ENCODE measurements around the gene SPINT1.

The SPINT1 gene

GRCh38 chr15:40852529-40852928, 8.7 kb downstream of the SPINT1 start:
- peak overlapping the region in 1 of 2 experiments; percentile 64 for H3K14ac ChIP-seq (ENCODE audit: low read length in 2 of 2)
- H2AFZ ChIP-seq (ENCODE audit: low read depth, low read length), result no peak overlapping the region

GRCh38 chr15:40853241-40853890, 9.5 kb downstream of the SPINT1 start:
- Histone ChIP-seq H3K23ac (ENCODE audit: low read length in 2 of 2) (no peak overlapping the region), H3K27me3 (ENCODE audit: control insufficient read depth in 1 of 2, insufficient read depth in 1 of 2, low read length in 2 of 2) (peaks cover 0 to 55% of the 10 kb centered on the region in 2 experiments), H2AFZ (ENCODE audit: low read depth, low read length) (no peak overlapping the region), H3K27ac (ENCODE audit: low read length, poor library complexity, severe bottlenecking) (no peak overlapping the region), H3K4me2 (ENCODE audit: low read length, poor library complexity, severe bottlenecking) (no peak overlapping the region), H2BK5ac (ENCODE audit: low read depth, low read length, poor library complexity, severe bottlenecking) (no peak overlapping the region), H2AK5ac (ENCODE audit: low read length, severe bottlenecking) (no peak overlapping the region), H3K18ac (ENCODE audit: low read depth in 1 of 2, low read length in 2 of 2) (no peak overlapping the region), H3K36me3 (ENCODE audit: control insufficient read depth in 1 of 2, insufficient read depth in 2 of 2, low read depth in 1 of 2, low read length in 2 of 2) (peaks cover 0 to 39% of the 10 kb centered on the region in 2 experiments), H3K4me3 (ENCODE audit: insufficient read depth in 1 of 2, low read depth in 1 of 2, low read length in 2 of 2) (peak overlapping the region in 1 of 2 experiments; percentile 29), H3K9me3 (ENCODE audit: control insufficient read depth, low read length) (no peaks in the 10 kb centered on the region), H3K79me1 (replicated peaks; ENCODE audit: low read length, poor library complexity, severe bottlenecking) (peaks cover 1% of the 10 kb centered on the region), H4K8ac (ENCODE audit: low read length) (no peak overlapping the region), H2BK12ac (ENCODE audit: low read length in 2 of 2) (no peak overlapping the region), H3K9ac (ENCODE audit: low read length) (no peak overlapping the region), H3K4ac (ENCODE audit: low read depth in 1 of 2, low read length in 2 of 2) (no peak overlapping the region), H3K4me1 (ENCODE audit: control insufficient read depth, insufficient read depth, low read depth, low read length) (peaks cover 2% of the 10 kb centered on the region), H2BK120ac (ENCODE audit: low read depth, low read length) (no peak overlapping the region), H2BK15ac (ENCODE audit: low read depth, poor library complexity, severe bottlenecking) (no peak overlapping the region), H3K14ac (ENCODE audit: low read length in 2 of 2) (no peak overlapping the region), H4K91ac (ENCODE audit: low read length) (peak overlapping the region; percentile 37)
- 85% methylated on average over 16 of the region's 16 CpGs for WGBS
- DNase-seq, result no peak

More at GRCh38 chr15:40852529-40852928, 8.7 kb downstream of the SPINT1 start:
- no peak overlapping the region for H4K91ac ChIP-seq (ENCODE audit: low read length)
- peaks cover 1% of the 10 kb centered on the region for H3K79me1 ChIP-seq (replicated peaks; ENCODE audit: low read length, poor library complexity, severe bottlenecking)
- no peak overlapping the region for H3K4me3 ChIP-seq (ENCODE audit: insufficient read depth in 1 of 2, low read depth in 1 of 2, low read length in 2 of 2)
- H3K23ac ChIP-seq (ENCODE audit: low read length in 2 of 2), result no peak overlapping the region
- no peaks in the 10 kb centered on the region for H3K9me3 ChIP-seq (ENCODE audit: control insufficient read depth, low read length)
- peaks cover 0 to 39% of the 10 kb centered on the region in 2 experiments for H3K36me3 ChIP-seq (ENCODE audit: control insufficient read depth in 1 of 2, insufficient read depth in 2 of 2, low read depth in 1 of 2, low read length in 2 of 2)
- peaks cover 0 to 62% of the 10 kb centered on the region in 2 experiments for H3K27me3 ChIP-seq (ENCODE audit: control insufficient read depth in 1 of 2, insufficient read depth in 1 of 2, low read length in 2 of 2)
- no peak overlapping the region for H2BK5ac ChIP-seq (ENCODE audit: low read depth, low read length, poor library complexity, severe bottlenecking)
- H3K4ac ChIP-seq (ENCODE audit: low read depth in 1 of 2, low read length in 2 of 2), result no peak overlapping the region
- H3K4me2 ChIP-seq (ENCODE audit: low read length, poor library complexity, severe bottlenecking), result no peak overlapping the region
- H3K27ac ChIP-seq (ENCODE audit: low read length, poor library complexity, severe bottlenecking), result no peak overlapping the region
- no peak overlapping the region for H4K8ac ChIP-seq (ENCODE audit: low read length)
- no peak overlapping the region for H3K9ac ChIP-seq (ENCODE audit: low read length)
- no peak overlapping the region for H2BK15ac ChIP-seq (ENCODE audit: low read depth, poor library complexity, severe bottlenecking)
- H2AK5ac ChIP-seq (ENCODE audit: low read length, severe bottlenecking), result no peak overlapping the region
- 91% methylated on average over 5 of the region's 5 CpGs for WGBS
- no peak overlapping the region for H3K18ac ChIP-seq (ENCODE audit: low read depth in 1 of 2, low read length in 2 of 2)
- H3K4me1 ChIP-seq (ENCODE audit: control insufficient read depth, insufficient read depth, low read depth, low read length), result peaks cover 2% of the 10 kb centered on the region
- H2BK120ac ChIP-seq (ENCODE audit: low read depth, low read length), result no peak overlapping the region
- no peak overlapping the region for H2BK12ac ChIP-seq (ENCODE audit: low read length in 2 of 2)
- DNase-seq, result no peak

GRCh38 chr15:40854161-40854560, 10.3 kb downstream of the SPINT1 start:
- H2BK5ac ChIP-seq (ENCODE audit: low read depth, low read length, poor library complexity, severe bottlenecking), result no peak overlapping the region
- no peak for DNase-seq
- no peak overlapping the region for H3K4me3 ChIP-seq (ENCODE audit: insufficient read depth in 1 of 2, low read depth in 1 of 2, low read length in 2 of 2)
- H3K27me3 ChIP-seq (ENCODE audit: control insufficient read depth in 1 of 2, insufficient read depth in 1 of 2, low read length in 2 of 2), result peaks cover 0 to 60% of the 10 kb centered on the region in 2 experiments
- no peak overlapping the region for H3K4ac ChIP-seq (ENCODE audit: low read depth in 1 of 2, low read length in 2 of 2)
- no peak overlapping the region for H3K18ac ChIP-seq (ENCODE audit: low read depth in 1 of 2, low read length in 2 of 2)
- peak overlapping the region; percentile 35 for H4K91ac ChIP-seq (ENCODE audit: low read length)
- no peak overlapping the region for H2BK12ac ChIP-seq (ENCODE audit: low read length in 2 of 2)
- H2BK15ac ChIP-seq (ENCODE audit: low read depth, poor library complexity, severe bottlenecking), result no peak overlapping the region
- peaks cover 2% of the 10 kb centered on the region for H3K4me1 ChIP-seq (ENCODE audit: control insufficient read depth, insufficient read depth, low read depth, low read length)
- H2AFZ ChIP-seq (ENCODE audit: low read depth, low read length), result no peak overlapping the region
- no peak overlapping the region for H2BK120ac ChIP-seq (ENCODE audit: low read depth, low read length)
- no peak overlapping the region for H2AK5ac ChIP-seq (ENCODE audit: low read length, severe bottlenecking)
- no peak overlapping the region for H3K4me2 ChIP-seq (ENCODE audit: low read length, poor library complexity, severe bottlenecking)
- no peak overlapping the region for H3K23ac ChIP-seq (ENCODE audit: low read length in 2 of 2)
- no peak overlapping the region for H3K14ac ChIP-seq (ENCODE audit: low read length in 2 of 2)
- H4K8ac ChIP-seq (ENCODE audit: low read length), result no peak overlapping the region
- H3K79me1 ChIP-seq (replicated peaks; ENCODE audit: low read length, poor library complexity, severe bottlenecking), result peaks cover 1% of the 10 kb centered on the region
- H3K9ac ChIP-seq (ENCODE audit: low read length), result no peak overlapping the region
- 87% methylated on average over 9 of the region's 10 CpGs for WGBS
- no peaks in the 10 kb centered on the region for H3K9me3 ChIP-seq (ENCODE audit: control insufficient read depth, low read length)
- no peak overlapping the region for H3K27ac ChIP-seq (ENCODE audit: low read length, poor library complexity, severe bottlenecking)
- peaks cover 0 to 39% of the 10 kb centered on the region in 2 experiments for H3K36me3 ChIP-seq (ENCODE audit: control insufficient read depth in 1 of 2, insufficient read depth in 2 of 2, low read depth in 1 of 2, low read length in 2 of 2)

GRCh38 chr15:40855706-40856234, 11.9 kb downstream of the SPINT1 start:
- Histone ChIP-seq H3K36me3 (ENCODE audit: control insufficient read depth in 1 of 2, insufficient read depth in 2 of 2, low read depth in 1 of 2, low read length in 2 of 2) (peaks cover 0 to 39% of the 10 kb centered on the region in 2 experiments), H2BK12ac (ENCODE audit: low read length in 2 of 2) (no peak overlapping the region), H3K4me3 (ENCODE audit: insufficient read depth in 1 of 2, low read depth in 1 of 2, low read length in 2 of 2) (no peak overlapping the region), H3K79me1 (replicated peaks; ENCODE audit: low read length, poor library complexity, severe bottlenecking) (peaks cover 1% of the 10 kb centered on the region), H4K8ac (ENCODE audit: low read length) (no peak overlapping the region), H2AFZ (ENCODE audit: low read depth, low read length) (no peak overlapping the region), H3K18ac (ENCODE audit: low read depth in 1 of 2, low read length in 2 of 2) (no peak overlapping the region), H3K23ac (ENCODE audit: low read length in 2 of 2) (no peak overlapping the region), H4K91ac (ENCODE audit: low read length) (no peak overlapping the region), H3K9ac (ENCODE audit: low read length) (no peak overlapping the region), H3K27ac (ENCODE audit: low read length, poor library complexity, severe bottlenecking) (no peak overlapping the region), H3K9me3 (ENCODE audit: control insufficient read depth, low read length) (no peaks in the 10 kb centered on the region), H2BK5ac (ENCODE audit: low read depth, low read length, poor library complexity, severe bottlenecking) (no peak overlapping the region), H3K27me3 (ENCODE audit: control insufficient read depth in 1 of 2, insufficient read depth in 1 of 2, low read length in 2 of 2) (peaks cover 0 to 49% of the 10 kb centered on the region in 2 experiments), H2BK15ac (ENCODE audit: low read depth, poor library complexity, severe bottlenecking) (no peak overlapping the region), H3K4ac (ENCODE audit: low read depth in 1 of 2, low read length in 2 of 2) (no peak overlapping the region), H3K4me2 (ENCODE audit: low read length, poor library complexity, severe bottlenecking) (no peak overlapping the region), H2AK5ac (ENCODE audit: low read length, severe bottlenecking) (no peak overlapping the region), H2BK120ac (ENCODE audit: low read depth, low read length) (no peak overlapping the region), H3K14ac (ENCODE audit: low read length in 2 of 2) (no peak overlapping the region), H3K4me1 (ENCODE audit: control insufficient read depth, insufficient read depth, low read depth, low read length) (peaks cover 7% of the 10 kb centered on the region)
- WGBS, result 89% methylated on average over 13 of the region's 13 CpGs
- DNase-seq, result no peak

Data from mesenchymal stem cell (in vitro differentiated cells and primary cell).